K562 (cell line): ENCODE results near the gene BIRC7. TPM values are rescaled to one million over a fixed set of nuclear protein-coding genes. Genes with fewer than 3 reads are reported as not detected.

Experiments
- ATAC-seq: fragments of 200-7000 bp; cut with Tn5 transposase; 3 replicates; pipeline ENCODE4 v1.9.1; 2020; ENCODE audit warnings: moderate library complexity
- BruUV-seq: library from RNA; stranded (reverse); fragments of 400-500 nt; replicated peaks from 2 replicates; lab custom pipeline; 2021; lab: Mats Ljungman, UMichigan
- CTCF ChIA-PET: fragments of 300-600 bp; formaldehyde crosslinking; extraction: SDS; loops from one replicate; lab custom pipeline; 2021; ENCODE audit warnings: low intra/inter-chr PET ratio; lab: Yijun Ruan, JAX
- POLR2A ChIA-PET: fragments of 300-600, 350-650 bp; sonication (Branson Sonifier 250); formaldehyde crosslinking; extraction: SDS; loops from one replicate; lab custom pipeline; 2021; ENCODE audit warnings: antibody characterized with exemption, inconsistent platforms; lab: Yijun Ruan, JAX
- DNase-seq, 4 experiments: peaks; one replicate each; pipeline versions ENCODE4 v3.0.0 to v3.0.0-alpha.2; 2011 to 2018; ENCODE audit warnings: low spot score in 3 of 4, mixed read lengths in 3 of 4; ENCODE audit errors: extremely low read depth in 1 of 4
- FAIRE-seq: peaks from 2 replicates; lab custom pipeline; 2011; peaks lifted over from hg19 to GRCh38; lab: Jason Lieb, UNC
- H2AFZ ChIP-seq: 2 replicates; pipeline ENCODE4 v1.6.0; 2011; ENCODE audit warnings: low read depth, low read length, control low read depth, inconsistent platforms
- H3K27ac ChIP-seq: fragments of 200-600 bp; 3 replicates; pipeline ENCODE4 v1.8.0; 2011; ENCODE audit warnings: low read depth, mild to moderate bottlenecking, control low read depth, inconsistent platforms, low read length, moderate library complexity, mixed read lengths; ENCODE audit errors: extremely low read depth
- H3K27me3 ChIP-seq, 2 experiments: fragments of 300-600 bp in 1 of 2; 2 replicates in 1 of 2; 3 replicates in 1 of 2; pipeline versions ENCODE4 v1.6.0 to v1.8.0; 2011; ENCODE audit warnings: inconsistent platforms in 2 of 2, low read length in 2 of 2, mild to moderate bottlenecking in 1 of 2, mixed read lengths in 1 of 2, moderate library complexity in 1 of 2; ENCODE audit not compliant: control insufficient read depth in 2 of 2, insufficient read depth in 2 of 2
- H3K36me3 ChIP-seq: fragments of 300-600 bp; 3 replicates; pipeline ENCODE4 v1.8.0; 2011; ENCODE audit warnings: mild to moderate bottlenecking, low read length, inconsistent platforms; ENCODE audit not compliant: control insufficient read depth, insufficient read depth
- H3K4me1 ChIP-seq, 2 experiments: fragments of 200-600 bp in 1 of 2; replicated peaks in 1 of 2; 2 replicates in 1 of 2; 3 replicates in 1 of 2; pipeline versions ENCODE4 v1.5.1 to v1.8.0; 2011; ENCODE audit warnings: inconsistent platforms in 2 of 2, low read length in 2 of 2, mild to moderate bottlenecking in 1 of 2, mixed read lengths in 1 of 2, moderate library complexity in 1 of 2; ENCODE audit not compliant: control insufficient read depth in 2 of 2, insufficient read depth in 2 of 2
- H3K4me2 ChIP-seq: 2 replicates; pipeline ENCODE4 v1.6.1; 2011; ENCODE audit warnings: low read length, control low read depth, inconsistent platforms, mixed read lengths; ENCODE audit not compliant: insufficient read depth
- H3K4me3 ChIP-seq: fragments of 200-600 bp; sonication (generic), shearing (Covaris generic); 2 replicates; pipeline ENCODE4 v1.5.1; 2016; ENCODE audit warnings: control low read depth, inconsistent platforms
- H3K79me2 ChIP-seq: fragments of 200-600 bp; 3 replicates; pipeline ENCODE4 v1.8.0; 2011; ENCODE audit warnings: low read length, inconsistent platforms; ENCODE audit not compliant: control insufficient read depth, insufficient read depth
- H3K9ac ChIP-seq, 2 experiments: 2 replicates each; pipeline versions ENCODE4 v1.6.0 to v1.6.1; 2011; ENCODE audit warnings: low read depth in 2 of 2, low read length in 2 of 2, control low read depth in 1 of 2, inconsistent platforms in 1 of 2, mild to moderate bottlenecking in 1 of 2, mixed read lengths in 1 of 2; ENCODE audit not compliant: insufficient read depth in 1 of 2
- H3K9me1 ChIP-seq: one replicate; pipeline ENCODE4 v1.6.0; 2011; ENCODE audit warnings: inconsistent platforms, mild to moderate bottlenecking, low read length, moderate library complexity; ENCODE audit not compliant: control insufficient read depth, insufficient read depth
- H3K9me3 ChIP-seq: replicated peaks from 2 replicates; pipeline ENCODE4 v1.5.1; 2011; ENCODE audit warnings: low read depth, low read length, inconsistent platforms; ENCODE audit not compliant: control insufficient read depth, insufficient read depth
- H4K20me1 ChIP-seq: replicated peaks from 2 replicates; pipeline ENCODE4 v1.6.1; 2011; ENCODE audit warnings: low read length, inconsistent platforms, mixed read lengths; ENCODE audit not compliant: control insufficient read depth, insufficient read depth
- WGBS: fragments of 100-300 bp; shearing (Covaris generic); methylation state at CpG from one replicate; pipeline ENCODE4 v1.1.6; 2016; ENCODE audit warnings: low coverage, mixed read lengths; ENCODE audit not compliant: insufficient coverage; ENCODE audit errors: missing lambda C conversion rate; 5-methylcytosine and 5-hydroxymethylcytosine counted together
- in situ Hi-C: fragments of 300-500 bp; cut with MboI; formaldehyde crosslinking; loops from 4 replicates; pipeline ENCODE4 v1.15.0; 2018; ENCODE audit warnings: inconsistent platforms, mixed read lengths
- intact Hi-C: fragments of 100-400 bp; cut with micrococcal nuclease; formaldehyde crosslinking; loops from 2 replicates; pipeline ENCODE4 v1.14.2; 2022
- polyA plus RNA-seq, 8 experiments: library from polyadenylated mRNA; depleted of rRNA in 4 of 8; stranded (reverse) in 5 of 8; unstranded in 3 of 8; fragments of >200 nt; fragmentation: Nextera tagmentation in 2 of 8; fragmentation: Illumina TruSeq in 1 of 8; extraction: Ambion mirVana in 2 of 8; extraction: Trizol in 1 of 8; gene quantifications; 2 replicates each; pipeline versions ENCODE4 v1.2.1 to v1.2.3, GENCODE V29; 2011 to 2014; ENCODE audit warnings: inconsistent platforms in 1 of 8, missing spikeins in 1 of 8
- total RNA-seq, 7 experiments: library from RNA; depleted of rRNA in 6 of 7; stranded (reverse); fragments of >200 nt in 6 of 7; fragmentation: Illumina TruSeq in 2 of 7; extraction: Trizol in 2 of 7; gene quantifications; 2 replicates each; pipeline versions ENCODE4 v1.2.1 to v1.2.3, GENCODE V29; 2011 to 2021; ENCODE audit warnings: low replicate concordance in 1 of 7
- TF ChIP-seq, protein P1 (sequence below): fragments of 150-350 bp; IDR thresholded peaks from 2 replicates; pipeline ENCODE4 v1.6.1; 2014; ENCODE audit warnings: low read depth, mild to moderate bottlenecking, low read length, borderline replicate concordance

BIRC7 gene
- total and polyA plus RNA-seq, 9 of the 15 experiments (the other 6 are each of a cell fraction or from before 2014, with no cell fraction given) = 0.14 to 0.19 (median 0.16) TPM; not detected in 5

DNA sequence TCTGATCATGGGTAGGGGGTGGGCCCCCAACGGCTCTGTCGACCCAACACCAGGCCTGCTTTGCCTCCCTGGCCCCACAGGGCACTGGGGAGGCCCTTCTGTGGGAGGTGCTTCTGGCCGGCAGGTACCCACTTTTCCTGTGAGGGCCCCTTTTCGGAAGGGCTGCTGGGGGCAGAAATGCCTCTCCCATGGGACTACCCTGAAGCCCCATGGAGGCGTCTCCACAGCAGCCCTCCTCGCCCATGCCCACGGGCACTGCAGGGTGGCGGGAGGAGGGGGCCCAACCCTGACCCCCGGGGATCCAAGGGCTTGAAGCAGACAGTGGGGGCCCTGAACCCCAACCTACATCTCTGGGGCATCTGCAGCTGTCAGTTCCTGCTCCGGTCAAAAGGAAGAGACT is 2.3 kb downstream of the BIRC7 start:
- no peak overlapping the region for H3K9ac ChIP-seq
- in situ Hi-C loops (no loop called here), intact Hi-C loops (no loop called here)
- H3K9me3 ChIP-seq = no peaks in the 10 kb centered on the region
- H3K27ac ChIP-seq = no peak overlapping the region
- 0 out of 2 replicates have a peak, but pooled peaks cover 3% of the 10 kb centered on the region for H4K20me1 ChIP-seq
- peaks cover 0 to 43% of the 10 kb centered on the region in 2 experiments; a peak in 3 of 5 replicates for H3K4me1 ChIP-seq
- no peaks in the 10 kb centered on the region for H3K9me1 ChIP-seq
- no peak overlapping the region for H3K4me2 ChIP-seq
- no peaks in the 10 kb centered on the region for H3K79me2 ChIP-seq
- BruUV-seq = no TSS peak
- CTCF ChIA-PET = no interaction called here
- H3K4me3 ChIP-seq = no peak overlapping the region
- POLR2A ChIA-PET = no interaction called here
- ATAC-seq (no peak), DNase-seq (no peak), FAIRE-seq (no peak)
- TF ChIP-seq, protein P1, sequence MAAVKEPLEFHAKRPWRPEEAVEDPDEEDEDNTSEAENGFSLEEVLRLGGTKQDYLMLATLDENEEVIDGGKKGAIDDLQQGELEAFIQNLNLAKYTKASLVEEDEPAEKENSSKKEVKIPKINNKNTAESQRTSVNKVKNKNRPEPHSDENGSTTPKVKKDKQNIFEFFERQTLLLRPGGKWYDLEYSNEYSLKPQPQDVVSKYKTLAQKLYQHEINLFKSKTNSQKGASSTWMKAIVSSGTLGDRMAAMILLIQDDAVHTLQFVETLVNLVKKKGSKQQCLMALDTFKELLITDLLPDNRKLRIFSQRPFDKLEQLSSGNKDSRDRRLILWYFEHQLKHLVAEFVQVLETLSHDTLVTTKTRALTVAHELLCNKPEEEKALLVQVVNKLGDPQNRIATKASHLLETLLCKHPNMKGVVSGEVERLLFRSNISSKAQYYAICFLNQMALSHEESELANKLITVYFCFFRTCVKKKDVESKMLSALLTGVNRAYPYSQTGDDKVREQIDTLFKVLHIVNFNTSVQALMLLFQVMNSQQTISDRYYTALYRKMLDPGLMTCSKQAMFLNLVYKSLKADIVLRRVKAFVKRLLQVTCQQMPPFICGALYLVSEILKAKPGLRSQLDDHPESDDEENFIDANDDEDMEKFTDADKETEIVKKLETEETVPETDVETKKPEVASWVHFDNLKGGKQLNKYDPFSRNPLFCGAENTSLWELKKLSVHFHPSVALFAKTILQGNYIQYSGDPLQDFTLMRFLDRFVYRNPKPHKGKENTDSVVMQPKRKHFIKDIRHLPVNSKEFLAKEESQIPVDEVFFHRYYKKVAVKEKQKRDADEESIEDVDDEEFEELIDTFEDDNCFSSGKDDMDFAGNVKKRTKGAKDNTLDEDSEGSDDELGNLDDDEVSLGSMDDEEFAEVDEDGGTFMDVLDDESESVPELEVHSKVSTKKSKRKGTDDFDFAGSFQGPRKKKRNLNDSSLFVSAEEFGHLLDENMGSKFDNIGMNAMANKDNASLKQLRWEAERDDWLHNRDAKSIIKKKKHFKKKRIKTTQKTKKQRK = no peak
- H2AFZ ChIP-seq = no peak overlapping the region
- 10% methylated on average over 5 of the region's 10 CpGs for WGBS
- H3K36me3 ChIP-seq = no peaks in the 10 kb centered on the region
- peaks cover 20 to 52% of the 10 kb centered on the region in 2 experiments; a peak in 4 of 5 replicates for H3K27me3 ChIP-seq
